Chondrocyte (in vitro differentiated cells): ENCODE results near the gene APOBEC2. TPM values are rescaled to one million over a fixed set of nuclear protein-coding genes. Genes with fewer than 3 reads are reported as not detected.

Source experiments
- DNase-seq: peaks from one replicate; pipeline ENCODE4 v3.0.0; 2021; ENCODE audit warnings: mixed read lengths, low spot score
- H3K27ac Mint-ChIP-seq: one replicate; pipeline ENCODE4 v1.8.0; 2021; ENCODE audit warnings: mild to moderate bottlenecking, moderate library complexity, mixed read lengths; ENCODE audit not compliant: unreplicated experiment
- H3K27me3 Mint-ChIP-seq: 2 replicates; pipeline ENCODE4 v1.8.0; 2021; ENCODE audit warnings: low read depth, mixed read lengths
- H3K36me3 Mint-ChIP-seq: 2 replicates; pipeline ENCODE4 v1.8.0; 2021; ENCODE audit warnings: low read depth, mixed read lengths
- H3K4me1 Mint-ChIP-seq: 2 replicates; pipeline ENCODE4 v1.8.0; 2021; ENCODE audit warnings: low read depth, mild to moderate bottlenecking, mixed read lengths
- H3K4me3 Mint-ChIP-seq: one replicate; pipeline ENCODE4 v1.8.0; 2021; ENCODE audit warnings: mild to moderate bottlenecking, moderate library complexity, mixed read lengths; ENCODE audit not compliant: unreplicated experiment
- H3K9me3 Mint-ChIP-seq: 2 replicates; pipeline ENCODE4 v1.8.0; 2021; ENCODE audit warnings: low read depth, mixed read lengths
- CTCF ChIP-seq: fragments of 200-600 bp; sonication (generic); IDR thresholded peaks from 2 replicates; pipeline ENCODE4 v1.5.0; 2021; ENCODE audit warnings: antibody characterized with exemption, mild to moderate bottlenecking, moderate library complexity
- total RNA-seq: library from RNA; stranded (reverse); gene quantifications from 3 replicates; pipeline ENCODE4 v1.2.1, GENCODE V29; 2021

APOBEC2 gene
- total RNA-seq, 1 donor from 2014 or later = not detected

GRCh38 chr6:41061196-41061726 is 8.3 kb downstream of the APOBEC2 start:
- peak overlapping the region; percentile 59 for H3K27ac Mint-ChIP-seq
- H3K9me3 Mint-ChIP-seq = no peaks in the 10 kb centered on the region
- no peaks in the 10 kb centered on the region for H3K36me3 Mint-ChIP-seq
- no peak for TF ChIP-seq CTCF
- no peak overlapping the region for H3K4me3 Mint-ChIP-seq
- H3K27me3 Mint-ChIP-seq = no peaks in the 10 kb centered on the region
- no peak for DNase-seq
- H3K4me1 Mint-ChIP-seq = peaks cover 12% of the 10 kb centered on the region

DNA sequence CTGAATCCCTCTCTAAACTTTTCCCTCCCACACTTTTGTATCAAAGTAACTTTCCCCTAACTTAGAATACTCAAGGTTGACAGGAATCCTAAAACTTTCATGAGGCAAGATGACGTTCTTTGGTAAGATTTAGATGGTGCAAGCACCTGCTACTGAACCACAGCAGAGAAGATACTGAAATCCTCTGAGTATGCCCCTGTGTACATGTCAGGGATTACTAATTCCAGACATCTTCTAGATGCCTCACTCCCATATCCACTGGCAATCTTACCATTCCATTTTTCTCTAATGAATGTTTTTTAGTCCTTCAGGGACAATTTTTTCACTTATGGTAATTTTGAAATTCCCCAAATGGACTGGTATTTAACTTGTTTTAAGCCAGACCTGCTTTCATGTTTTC is 9.1 kb downstream of the APOBEC2 start:
- no peaks in the 10 kb centered on the region for H3K9me3 Mint-ChIP-seq
- H3K27ac Mint-ChIP-seq = no peak overlapping the region
- no peak for TF ChIP-seq CTCF
- no peak for DNase-seq
- H3K27me3 Mint-ChIP-seq = no peaks in the 10 kb centered on the region
- no peaks in the 10 kb centered on the region for H3K36me3 Mint-ChIP-seq
- H3K4me3 Mint-ChIP-seq = no peak overlapping the region
- H3K4me1 Mint-ChIP-seq = peaks cover 18% of the 10 kb centered on the region

GRCh38 chr6:41063884-41064285 is 10.9 kb downstream of the APOBEC2 start:
- Mint-ChIP-seq H3K36me3 (peaks cover 2% of the 10 kb centered on the region), H3K4me3 (no peak overlapping the region)
- no peak for TF ChIP-seq CTCF

DNA sequence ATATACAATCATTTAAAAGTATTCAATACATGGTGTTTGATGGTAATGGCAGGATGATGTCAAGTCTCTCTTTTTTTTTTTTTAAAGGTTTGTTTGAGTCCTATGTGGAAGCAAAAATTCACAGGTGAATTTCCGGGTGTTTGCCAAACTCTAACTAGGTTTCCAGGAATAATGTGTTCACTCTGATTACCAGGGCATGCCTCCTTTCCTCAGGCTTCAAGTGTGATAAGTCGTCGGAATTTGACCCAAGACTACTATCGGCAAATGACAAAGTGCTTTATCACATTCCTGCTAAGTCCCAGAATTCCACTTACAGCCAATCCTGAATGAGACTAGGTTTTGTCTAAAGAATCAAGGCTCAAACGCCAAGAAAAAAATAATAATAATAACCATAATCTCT is 11.8 kb downstream of the APOBEC2 start:
- no peak overlapping the region for H3K27ac Mint-ChIP-seq
- peaks cover 2% of the 10 kb centered on the region for H3K36me3 Mint-ChIP-seq
- H3K4me1 Mint-ChIP-seq = peaks cover 11% of the 10 kb centered on the region
- no peaks in the 10 kb centered on the region for H3K27me3 Mint-ChIP-seq
- no peaks in the 10 kb centered on the region for H3K9me3 Mint-ChIP-seq
- no peak for TF ChIP-seq CTCF
- no peak overlapping the region for H3K4me3 Mint-ChIP-seq
- DNase-seq = no peak

More at GRCh38 chr6:41063884-41064285, 10.9 kb downstream of the APOBEC2 start:
- Mint-ChIP-seq H3K27me3 (no peaks in the 10 kb centered on the region), H3K27ac (no peak overlapping the region), H3K9me3 (no peaks in the 10 kb centered on the region), H3K4me1 (peaks cover 19% of the 10 kb centered on the region)
- DNase-seq = no peak

DNA sequence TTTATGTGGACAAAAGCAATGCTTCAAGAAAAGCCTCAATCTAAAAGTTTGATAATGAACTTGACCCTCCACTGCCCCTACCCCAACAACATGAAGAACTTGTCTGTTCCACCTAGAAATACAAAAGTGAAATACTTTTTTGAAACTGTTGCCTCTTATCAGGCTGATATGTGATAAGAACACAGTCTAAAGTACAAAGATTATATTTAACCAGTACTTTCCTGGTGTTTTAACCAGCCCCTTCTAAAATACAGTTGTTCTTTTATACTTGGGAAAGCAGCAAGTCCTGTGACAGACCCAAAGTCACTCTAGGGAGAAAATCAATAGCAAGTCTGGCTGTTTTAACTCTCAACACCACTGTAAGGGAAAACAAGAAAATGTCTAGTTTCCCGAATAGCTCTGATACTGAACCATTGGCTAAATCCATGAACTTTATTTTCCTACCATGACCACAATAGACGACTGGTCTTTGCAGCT is 12.6 kb downstream of the APOBEC2 start:
- DNase-seq = no peak
- Mint-ChIP-seq H3K27ac (no peak overlapping the region), H3K4me3 (no peak overlapping the region), H3K36me3 (peaks cover 2% of the 10 kb centered on the region), H3K27me3 (no peaks in the 10 kb centered on the region), H3K4me1 (peaks cover 9% of the 10 kb centered on the region), H3K9me3 (no peaks in the 10 kb centered on the region)
- TF ChIP-seq CTCF = no peak
